Skeletal muscle satellite cell (primary cell): ENCODE data around the gene TP73.

ENCODE experiments used
- H3K27me3 ChIP-seq: 2 replicates; pipeline ENCODE4 v1.7.0; 2013; ENCODE audit warnings: low read length; ENCODE audit not compliant: control insufficient read depth, insufficient read depth
- H3K36me3 ChIP-seq: 2 replicates; pipeline ENCODE4 v1.7.0; 2013; ENCODE audit warnings: mild to moderate bottlenecking, control low read depth, low read length; ENCODE audit not compliant: insufficient read depth
- H3K4me1 ChIP-seq: 2 replicates; pipeline ENCODE4 v1.7.0; 2013; ENCODE audit warnings: low read length; ENCODE audit not compliant: control insufficient read depth, insufficient read depth
- H3K4me2 ChIP-seq: 2 replicates; pipeline ENCODE4 v1.7.0; 2013; ENCODE audit warnings: mild to moderate bottlenecking, low read length
- H3K4me3 ChIP-seq: 2 replicates; pipeline ENCODE4 v1.7.0; 2013; ENCODE audit warnings: low read length
- H3K9ac ChIP-seq: 2 replicates; pipeline ENCODE4 v1.7.0; 2013; ENCODE audit warnings: mild to moderate bottlenecking, low read depth, low read length, moderate library complexity
- H3K9me3 ChIP-seq: replicated peaks from 2 replicates; pipeline ENCODE4 v1.7.0; 2013; ENCODE audit warnings: mild to moderate bottlenecking, control low read depth, low read length

TP73 gene

GRCh38 chr1:3651026-3651929 lies 1.0 kb upstream of the TP73 start:
- Histone ChIP-seq H3K9ac (no peak overlapping the region), H3K36me3 (no peaks in the 10 kb centered on the region), H3K27me3 (peaks cover 51% of the 10 kb centered on the region), H3K4me1 (peaks cover 6% of the 10 kb centered on the region), H3K9me3 (no peaks in the 10 kb centered on the region), H3K4me2 (peak overlapping the region; percentile 33), H3K4me3 (no peak overlapping the region)

- Histone ChIP-seq H3K4me3 (peak overlapping the region; percentile 34), H3K4me1 (peaks cover 6% of the 10 kb centered on the region), H3K4me2 (peak overlapping the region; percentile 58), H3K9ac (no peak overlapping the region), H3K9me3 (no peaks in the 10 kb centered on the region), H3K27me3 (peaks cover 64% of the 10 kb centered on the region), H3K36me3 (no peaks in the 10 kb centered on the region)
Observed at GRCh38 chr1:3652548-3653285, 401 bp downstream of the TP73 start.

GRCh38 chr1:3653286-3653618 lies 936 bp downstream of the TP73 start:
- Histone ChIP-seq H3K4me1 (peaks cover 6% of the 10 kb centered on the region), H3K4me2 (no peak overlapping the region), H3K9me3 (no peaks in the 10 kb centered on the region), H3K4me3 (no peak overlapping the region), H3K27me3 (peaks cover 67% of the 10 kb centered on the region), H3K36me3 (no peaks in the 10 kb centered on the region), H3K9ac (no peak overlapping the region)

DNA sequence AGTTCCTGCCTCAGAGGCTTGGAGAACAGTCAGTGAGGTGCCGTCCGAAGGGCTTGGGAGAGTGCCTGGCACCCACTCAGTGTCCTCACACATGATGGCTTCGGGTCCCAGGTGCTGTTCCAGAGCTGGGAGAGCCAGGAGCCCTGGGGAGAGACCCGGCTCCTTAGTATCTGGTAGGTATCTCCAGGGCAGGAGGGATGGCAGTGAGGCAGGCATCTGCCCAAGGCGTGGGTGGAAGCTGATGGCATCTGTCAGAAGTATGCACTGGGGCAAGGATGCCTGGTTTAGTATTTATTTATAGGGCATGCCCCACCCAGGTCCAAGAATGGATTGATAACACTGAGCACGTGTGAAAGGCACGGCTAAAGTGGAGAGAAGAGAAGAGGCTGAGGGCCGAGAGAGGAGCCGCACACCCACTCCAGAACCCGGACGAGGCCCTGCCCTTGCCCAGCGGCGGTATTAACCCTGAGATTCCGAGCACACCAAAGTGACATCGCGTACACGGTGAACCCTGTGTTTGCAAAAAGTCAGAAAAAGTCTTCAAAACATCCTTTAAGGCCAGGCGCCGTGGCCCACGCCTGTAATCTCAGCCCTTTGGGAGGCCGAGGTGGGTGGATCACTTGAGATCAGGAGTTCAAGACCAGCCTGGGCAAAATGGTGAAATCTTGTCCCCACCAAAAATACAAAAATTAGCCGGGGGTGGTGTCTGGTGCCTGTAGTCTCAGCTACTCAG lies 2.4 kb downstream of the TP73 start:
- Histone ChIP-seq H3K4me1 (no peaks in the 10 kb centered on the region), H3K4me3 (no peak overlapping the region), H3K9ac (no peak overlapping the region), H3K36me3 (no peaks in the 10 kb centered on the region), H3K9me3 (no peaks in the 10 kb centered on the region), H3K27me3 (peaks cover 67% of the 10 kb centered on the region), H3K4me2 (no peak overlapping the region)

GRCh38 chr1:3656450-3657095 lies 4.3 kb downstream of the TP73 start:
- Histone ChIP-seq H3K9ac (no peak overlapping the region), H3K9me3 (no peaks in the 10 kb centered on the region), H3K27me3 (peaks cover 64% of the 10 kb centered on the region), H3K4me3 (no peak overlapping the region), H3K4me1 (no peaks in the 10 kb centered on the region), H3K36me3 (no peaks in the 10 kb centered on the region), H3K4me2 (no peak overlapping the region)

- no peak overlapping the region for H3K4me3 ChIP-seq
- H3K36me3 ChIP-seq: no peaks in the 10 kb centered on the region
- no peaks in the 10 kb centered on the region for H3K4me1 ChIP-seq
- H3K9ac ChIP-seq: no peak overlapping the region
- peaks cover 59% of the 10 kb centered on the region for H3K27me3 ChIP-seq
- no peak overlapping the region for H3K4me2 ChIP-seq
- no peaks in the 10 kb centered on the region for H3K9me3 ChIP-seq
Observed at GRCh38 chr1:3657096-3657475, 4.8 kb downstream of the TP73 start.

GRCh38 chr1:3657578-3658230 lies 5.4 kb downstream of the TP73 start:
- no peaks in the 10 kb centered on the region for H3K36me3 ChIP-seq
- H3K4me2 ChIP-seq: no peak overlapping the region
- no peaks in the 10 kb centered on the region for H3K9me3 ChIP-seq
- no peak overlapping the region for H3K4me3 ChIP-seq
- peaks cover 54% of the 10 kb centered on the region for H3K27me3 ChIP-seq
- no peaks in the 10 kb centered on the region for H3K4me1 ChIP-seq
- H3K9ac ChIP-seq: no peak overlapping the region

DNA sequence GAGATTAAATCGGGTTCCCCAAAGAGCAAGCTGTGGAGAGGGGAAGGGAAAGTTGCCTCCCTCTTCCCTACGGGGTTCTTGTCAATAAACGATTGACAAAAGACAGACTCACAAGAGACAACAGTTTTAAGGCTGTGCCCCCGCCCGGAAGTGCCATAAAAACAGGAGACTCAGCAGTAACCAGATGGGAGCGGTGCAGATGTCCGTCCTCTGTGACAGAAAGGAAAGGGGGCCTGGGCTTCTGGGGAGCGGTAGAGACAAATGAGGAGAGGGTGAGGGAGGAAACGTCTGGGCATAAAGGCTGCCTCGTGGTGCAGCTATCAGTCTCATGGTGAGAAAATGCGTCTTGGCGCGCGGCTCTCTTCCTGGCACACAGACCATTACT lies 5.9 kb downstream of the TP73 start:
- no peak overlapping the region for H3K9ac ChIP-seq
- H3K27me3 ChIP-seq: peaks cover 49% of the 10 kb centered on the region
- no peak overlapping the region for H3K4me2 ChIP-seq
- H3K4me1 ChIP-seq: no peaks in the 10 kb centered on the region
- no peak overlapping the region for H3K4me3 ChIP-seq
- H3K9me3 ChIP-seq: no peaks in the 10 kb centered on the region
- no peaks in the 10 kb centered on the region for H3K36me3 ChIP-seq

DNA sequence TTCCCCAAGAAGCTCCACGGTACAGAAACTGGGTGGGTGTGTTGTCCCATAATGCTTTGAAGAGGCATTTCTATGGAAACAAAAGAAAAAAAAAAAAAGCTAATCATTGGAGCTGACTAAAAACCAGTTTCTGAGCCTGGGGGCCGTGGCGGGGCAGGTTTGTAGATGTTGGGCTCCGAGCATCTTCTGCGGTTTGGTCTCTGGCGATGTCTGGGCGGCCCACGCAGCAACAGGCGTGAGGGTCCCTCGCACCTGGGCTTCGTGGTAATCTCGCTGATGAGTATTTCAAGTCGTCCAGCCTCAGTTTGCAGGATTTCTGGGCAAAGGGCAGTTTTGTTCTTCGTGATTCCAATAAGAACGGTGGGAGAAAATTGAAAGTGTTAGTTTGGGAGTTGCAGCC lies 6.8 kb downstream of the TP73 start:
- no peaks in the 10 kb centered on the region for H3K36me3 ChIP-seq
- H3K9ac ChIP-seq: no peak overlapping the region
- H3K4me2 ChIP-seq: no peak overlapping the region
- no peak overlapping the region for H3K4me3 ChIP-seq
- no peaks in the 10 kb centered on the region for H3K4me1 ChIP-seq
- H3K27me3 ChIP-seq: peaks cover 41% of the 10 kb centered on the region
- H3K9me3 ChIP-seq: no peaks in the 10 kb centered on the region

- H3K36me3 ChIP-seq: no peaks in the 10 kb centered on the region
- H3K4me3 ChIP-seq: no peak overlapping the region
- peaks cover 29% of the 10 kb centered on the region for H3K27me3 ChIP-seq
- H3K9me3 ChIP-seq: no peaks in the 10 kb centered on the region
- no peaks in the 10 kb centered on the region for H3K4me1 ChIP-seq
- no peak overlapping the region for H3K4me2 ChIP-seq
- no peak overlapping the region for H3K9ac ChIP-seq
Observed at GRCh38 chr1:3660704-3661103, 8.4 kb downstream of the TP73 start.

DNA sequence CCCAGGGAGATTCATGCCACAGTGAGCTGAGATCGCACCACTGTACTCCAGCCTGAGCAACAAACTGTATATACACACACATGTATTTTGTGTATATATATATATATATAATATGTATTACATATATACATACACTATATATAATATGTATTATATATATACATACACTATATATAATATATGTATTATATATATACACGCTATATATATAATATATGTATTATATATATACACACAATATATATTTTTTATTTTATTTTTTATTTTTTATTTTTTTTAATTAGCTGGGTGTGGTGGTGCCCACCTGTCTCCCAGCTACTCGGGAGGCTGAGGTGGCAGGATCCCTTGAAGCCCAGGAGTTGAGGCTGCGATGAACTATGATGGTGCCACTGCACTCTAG lies 9.3 kb downstream of the TP73 start:
- no peak overlapping the region for H3K4me2 ChIP-seq
- H3K4me3 ChIP-seq: no peak overlapping the region
- no peaks in the 10 kb centered on the region for H3K36me3 ChIP-seq
- H3K9ac ChIP-seq: no peak overlapping the region
- H3K27me3 ChIP-seq: peaks cover 23% of the 10 kb centered on the region
- no peaks in the 10 kb centered on the region for H3K9me3 ChIP-seq
- H3K4me1 ChIP-seq: peaks cover 6% of the 10 kb centered on the region
